SK-N-SH (cell line): Measurements from ENCODE around the gene GTPBP10. TPM values are rescaled to one million over a fixed set of nuclear protein-coding genes. Genes with fewer than 3 reads are reported as not detected.

ENCODE experiments used
- CTCF ChIA-PET: fragments of 300-600, 350-600 bp; formaldehyde crosslinking; extraction: SDS; loops from one replicate; lab custom pipeline; 2021; lab: Yijun Ruan, JAX
- POLR2A ChIA-PET: fragments of 350-600 bp; sonication (Branson Sonifier 250); formaldehyde crosslinking; extraction: SDS; loops from one replicate; lab custom pipeline; 2020; ENCODE audit warnings: antibody characterized with exemption, inconsistent platforms; lab: Yijun Ruan, JAX
- DNase-seq: peaks from one replicate; pipeline ENCODE4 v3.0.0; 2012
- H2AFZ ChIP-seq: fragments of 200-600 bp; sonication (generic); 2 replicates; pipeline ENCODE4 v1.8.1; 2016; ENCODE audit warnings: antibody characterized with exemption, mild to moderate bottlenecking, low read depth
- H3F3A ChIP-seq: fragments of 200-600 bp; sonication (generic); replicated peaks from 2 replicates; pipeline ENCODE3; 2016; ENCODE audit warnings: antibody characterized with exemption, mild to moderate bottlenecking; ENCODE audit not compliant: insufficient read depth
- H3K27ac ChIP-seq, 2 experiments: fragments of 200-500 bp in 1 of 2; fragments of 200-600 bp in 1 of 2; sonication (Bioruptor generic) in 1 of 2; sonication (generic), shearing (Covaris generic) in 1 of 2; 2 replicates each; pipeline versions ENCODE4 v1.5.1 to v1.6.1; 2014 to 2016; ENCODE audit warnings: low read depth in 2 of 2, inconsistent platforms in 1 of 2, low read length in 1 of 2, mild to moderate bottlenecking in 1 of 2, mixed read lengths in 1 of 2
- H3K27me3 ChIP-seq: fragments of 200-600 bp; sonication (generic), shearing (Covaris generic); 2 replicates; pipeline ENCODE4 v1.6.1; 2016; ENCODE audit warnings: mixed run types; ENCODE audit not compliant: insufficient read depth
- H3K36me3 ChIP-seq, 2 experiments: fragments of 200-500 bp in 1 of 2; fragments of 200-600 bp in 1 of 2; sonication (Bioruptor generic) in 1 of 2; sonication (generic) in 1 of 2; replicated peaks in 1 of 2; 2 replicates each; pipeline versions ENCODE3 to v1.5.1; 2014 to 2016; ENCODE audit warnings: low read length in 1 of 2, mild to moderate bottlenecking in 1 of 2; ENCODE audit not compliant: insufficient read depth in 2 of 2, control insufficient read depth in 1 of 2
- H3K4me1 ChIP-seq, 2 experiments: fragments of 200-500 bp in 1 of 2; fragments of 200-600 bp in 1 of 2; sonication (Bioruptor generic) in 1 of 2; sonication (generic), shearing (Covaris generic) in 1 of 2; 2 replicates each; pipeline versions ENCODE4 v1.5.1 to v1.6.1; 2014 to 2016; ENCODE audit warnings: low read depth in 1 of 2, low read length in 1 of 2, mixed run types in 1 of 2; ENCODE audit not compliant: insufficient read depth in 2 of 2, control insufficient read depth in 1 of 2
- H3K4me2 ChIP-seq: fragments of 200-600 bp; sonication (generic), shearing (Covaris generic); 2 replicates; pipeline ENCODE4 v1.6.1; 2017; ENCODE audit warnings: mixed run types
- H3K4me3 ChIP-seq, 2 experiments: fragments of 200-500 bp in 1 of 2; fragments of 200-600 bp in 1 of 2; sonication (Bioruptor generic) in 1 of 2; sonication (generic), shearing (Covaris generic) in 1 of 2; 2 replicates each; pipeline versions ENCODE4 v1.5.1 to v1.8.1; 2014 to 2016; ENCODE audit warnings: low read depth in 2 of 2, inconsistent platforms in 1 of 2, low read length in 1 of 2, mild to moderate bottlenecking in 1 of 2, mixed read lengths in 1 of 2, moderate library complexity in 1 of 2
- H3K79me2 ChIP-seq: fragments of 200-600 bp; sonication (generic); 2 replicates; pipeline ENCODE4 v1.8.1; 2017; ENCODE audit warnings: mild to moderate bottlenecking; ENCODE audit not compliant: insufficient read depth
- H3K9ac ChIP-seq: fragments of 200-600 bp; sonication (generic); 2 replicates; pipeline ENCODE4 v1.6.1; 2017; ENCODE audit warnings: mixed run types
- H3K9me2 ChIP-seq: fragments of 200-600 bp; sonication (generic); 2 replicates; pipeline ENCODE4 v1.6.1; 2017; ENCODE audit warnings: mixed run types
- H3K9me3 ChIP-seq: fragments of 200-600 bp; sonication (generic); 2 replicates; pipeline ENCODE4 v1.6.1; 2017; ENCODE audit warnings: mixed run types, mild to moderate bottlenecking, moderate library complexity
- H4K20me1 ChIP-seq: fragments of 200-600 bp; sonication (generic); 2 replicates; pipeline ENCODE4 v1.6.1; 2017; ENCODE audit warnings: mild to moderate bottlenecking, mixed run types; ENCODE audit not compliant: insufficient read depth
- ELF1 ChIP-seq: IDR thresholded peaks from 2 replicates; pipeline ENCODE4 v1.4.0; 2012
- EP300 ChIP-seq, 2 experiments: IDR thresholded peaks; 2 replicates each; pipeline versions ENCODE4 v1.4.0 to v1.6.1; 2012; ENCODE audit warnings: borderline replicate concordance in 1 of 2, low read depth in 1 of 2, low read length in 1 of 2
- FOSL2 ChIP-seq: IDR thresholded peaks from 2 replicates; pipeline ENCODE4 v1.4.0; 2012; ENCODE audit warnings: low read depth, mild to moderate bottlenecking, moderate library complexity, borderline replicate concordance
- GABPA ChIP-seq: IDR thresholded peaks from 2 replicates; pipeline ENCODE4 v1.4.0; 2012; ENCODE audit warnings: low read depth, mild to moderate bottlenecking
- MEF2A ChIP-seq: IDR thresholded peaks from 2 replicates; pipeline ENCODE4 v1.4.0; 2012; ENCODE audit warnings: low read depth, borderline replicate concordance
- MXI1 ChIP-seq: IDR thresholded peaks from 2 replicates; pipeline ENCODE4 v1.6.1; 2012; ENCODE audit warnings: mild to moderate bottlenecking, low read depth, low read length, improper control_type of control experiment
- NFIC ChIP-seq: IDR thresholded peaks from 2 replicates; pipeline ENCODE4 v1.4.0; 2012; ENCODE audit warnings: borderline replicate concordance
- RAD21 ChIP-seq: IDR thresholded peaks from 2 replicates; pipeline ENCODE4 v1.6.1; 2012; ENCODE audit warnings: mild to moderate bottlenecking, low read length
- RXRA ChIP-seq: IDR thresholded peaks from 2 replicates; pipeline ENCODE4 v1.4.0; 2012; ENCODE audit warnings: low read depth, mild to moderate bottlenecking, borderline replicate concordance
- SIN3A ChIP-seq: IDR thresholded peaks from 2 replicates; pipeline ENCODE4 v1.6.1; 2012; ENCODE audit warnings: low read depth, mild to moderate bottlenecking, low read length, moderate library complexity, borderline replicate concordance
- TAF1 ChIP-seq: IDR thresholded peaks from 2 replicates; pipeline ENCODE4 v1.6.1; 2012; ENCODE audit warnings: low read depth, mild to moderate bottlenecking, low read length, moderate library complexity, borderline replicate concordance
- TEAD4 ChIP-seq: IDR thresholded peaks from 2 replicates; pipeline ENCODE4 v1.4.0; 2012; ENCODE audit warnings: mild to moderate bottlenecking, borderline replicate concordance; ENCODE audit not compliant: insufficient read depth
- WGBS: methylation state at CpG from one replicate; pipeline ENCODE4 v1.1.6; 2017; ENCODE audit warnings: low lambda C conversion rate; 5-methylcytosine and 5-hydroxymethylcytosine counted together
- polyA plus RNA-seq, 3 experiments: library from polyadenylated mRNA; depleted of rRNA; stranded (reverse); fragments of >200 nt; gene quantifications; 2 replicates each; pipeline ENCODE4 v1.2.3, GENCODE V29; 2012
- TF ChIP-seq, protein P1 (sequence below): fragments of 150-350 bp; IDR thresholded peaks from 2 replicates; pipeline ENCODE4 v1.6.1; 2016; ENCODE audit warnings: mild to moderate bottlenecking, low read depth, low read length
- TF ChIP-seq, protein P2 (sequence below): IDR thresholded peaks from 2 replicates; pipeline ENCODE4 v1.4.0; 2012; ENCODE audit warnings: low read depth, borderline replicate concordance
- TF ChIP-seq, protein P3 (sequence below): fragments of 150-350 bp; IDR thresholded peaks from 2 replicates; pipeline ENCODE4 v1.6.1; 2017; ENCODE audit warnings: antibody characterized with exemption, low read length, low read depth, borderline replicate concordance
- TF ChIP-seq, protein P4 (sequence below): IDR thresholded peaks from 2 replicates; pipeline ENCODE4; 2012

GTPBP10 gene
- polyA plus RNA-seq, 1 of the 3 experiments (the other 2 are of a cell fraction) = 8.5 TPM

DNA sequence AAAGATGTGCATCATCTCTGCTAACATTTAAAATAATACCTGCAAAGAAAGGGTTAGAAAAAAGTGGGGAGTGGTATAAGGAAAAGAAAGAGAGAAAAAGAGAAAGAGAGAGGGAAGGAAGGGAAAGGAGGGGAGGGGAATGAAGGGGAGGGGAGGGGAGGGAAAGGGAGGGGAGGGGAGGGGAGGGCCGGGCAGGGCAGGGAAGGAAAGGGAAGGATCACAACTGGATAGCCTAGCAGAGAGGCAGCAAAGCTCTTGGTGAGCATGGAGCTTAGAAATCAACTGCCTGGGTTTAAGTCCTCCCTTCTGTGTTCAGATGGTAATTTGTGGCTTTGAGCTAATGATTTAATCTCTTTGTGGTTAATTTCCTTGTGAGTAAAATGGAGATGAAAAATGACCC lies 20.0 kb upstream of the GTPBP10 start:
- Histone ChIP-seq H3K27ac (no peak overlapping the region), H3K4me1 (no peaks in the 10 kb centered on the region), H3K4me2 (no peak overlapping the region), H3K9ac (no peak overlapping the region), H4K20me1 (no peaks in the 10 kb centered on the region), H3K27me3 (no peaks in the 10 kb centered on the region; the same call in 1 of the 2 replicates), H3K9me3 (no peaks in the 10 kb centered on the region), H3K9me2 (no peaks in the 10 kb centered on the region), H3K4me3 (no peak overlapping the region), H3K79me2 (no peaks in the 10 kb centered on the region), H3K36me3 (no peaks in the 10 kb centered on the region), H2AFZ (no peak overlapping the region), H3F3A (no peaks in the 10 kb centered on the region)
- WGBS = 0% methylated on average over 1 of the region's 1 CpG
- POLR2A ChIA-PET = no interaction called here
- TF ChIP-seq, protein P1, sequence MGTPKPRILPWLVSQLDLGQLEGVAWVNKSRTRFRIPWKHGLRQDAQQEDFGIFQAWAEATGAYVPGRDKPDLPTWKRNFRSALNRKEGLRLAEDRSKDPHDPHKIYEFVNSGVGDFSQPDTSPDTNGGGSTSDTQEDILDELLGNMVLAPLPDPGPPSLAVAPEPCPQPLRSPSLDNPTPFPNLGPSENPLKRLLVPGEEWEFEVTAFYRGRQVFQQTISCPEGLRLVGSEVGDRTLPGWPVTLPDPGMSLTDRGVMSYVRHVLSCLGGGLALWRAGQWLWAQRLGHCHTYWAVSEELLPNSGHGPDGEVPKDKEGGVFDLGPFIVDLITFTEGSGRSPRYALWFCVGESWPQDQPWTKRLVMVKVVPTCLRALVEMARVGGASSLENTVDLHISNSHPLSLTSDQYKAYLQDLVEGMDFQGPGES = no peak
- TF ChIP-seq EP300 (IDR thresholded peaks at IDR 0.05; ENCODE audit: borderline replicate concordance in 1 of 2, low read depth in 1 of 2, low read length in 1 of 2) (no peak), MEF2A (no peak), TEAD4 (no peak), ELF1 (no peak), FOSL2 (no peak), NFIC (no peak), GABPA (no peak), TAF1 (no peak), RAD21 (no peak), RXRA (no peak), MXI1 (no peak), SIN3A (no peak)
- TF ChIP-seq, protein P2, sequence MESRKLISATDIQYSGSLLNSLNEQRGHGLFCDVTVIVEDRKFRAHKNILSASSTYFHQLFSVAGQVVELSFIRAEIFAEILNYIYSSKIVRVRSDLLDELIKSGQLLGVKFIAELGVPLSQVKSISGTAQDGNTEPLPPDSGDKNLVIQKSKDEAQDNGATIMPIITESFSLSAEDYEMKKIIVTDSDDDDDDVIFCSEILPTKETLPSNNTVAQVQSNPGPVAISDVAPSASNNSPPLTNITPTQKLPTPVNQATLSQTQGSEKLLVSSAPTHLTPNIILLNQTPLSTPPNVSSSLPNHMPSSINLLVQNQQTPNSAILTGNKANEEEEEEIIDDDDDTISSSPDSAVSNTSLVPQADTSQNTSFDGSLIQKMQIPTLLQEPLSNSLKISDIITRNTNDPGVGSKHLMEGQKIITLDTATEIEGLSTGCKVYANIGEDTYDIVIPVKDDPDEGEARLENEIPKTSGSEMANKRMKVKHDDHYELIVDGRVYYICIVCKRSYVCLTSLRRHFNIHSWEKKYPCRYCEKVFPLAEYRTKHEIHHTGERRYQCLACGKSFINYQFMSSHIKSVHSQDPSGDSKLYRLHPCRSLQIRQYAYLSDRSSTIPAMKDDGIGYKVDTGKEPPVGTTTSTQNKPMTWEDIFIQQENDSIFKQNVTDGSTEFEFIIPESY = no peak
- TF ChIP-seq, protein P3, sequence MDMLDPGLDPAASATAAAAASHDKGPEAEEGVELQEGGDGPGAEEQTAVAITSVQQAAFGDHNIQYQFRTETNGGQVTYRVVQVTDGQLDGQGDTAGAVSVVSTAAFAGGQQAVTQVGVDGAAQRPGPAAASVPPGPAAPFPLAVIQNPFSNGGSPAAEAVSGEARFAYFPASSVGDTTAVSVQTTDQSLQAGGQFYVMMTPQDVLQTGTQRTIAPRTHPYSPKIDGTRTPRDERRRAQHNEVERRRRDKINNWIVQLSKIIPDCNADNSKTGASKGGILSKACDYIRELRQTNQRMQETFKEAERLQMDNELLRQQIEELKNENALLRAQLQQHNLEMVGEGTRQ = no peak
- TF ChIP-seq, protein P4, sequence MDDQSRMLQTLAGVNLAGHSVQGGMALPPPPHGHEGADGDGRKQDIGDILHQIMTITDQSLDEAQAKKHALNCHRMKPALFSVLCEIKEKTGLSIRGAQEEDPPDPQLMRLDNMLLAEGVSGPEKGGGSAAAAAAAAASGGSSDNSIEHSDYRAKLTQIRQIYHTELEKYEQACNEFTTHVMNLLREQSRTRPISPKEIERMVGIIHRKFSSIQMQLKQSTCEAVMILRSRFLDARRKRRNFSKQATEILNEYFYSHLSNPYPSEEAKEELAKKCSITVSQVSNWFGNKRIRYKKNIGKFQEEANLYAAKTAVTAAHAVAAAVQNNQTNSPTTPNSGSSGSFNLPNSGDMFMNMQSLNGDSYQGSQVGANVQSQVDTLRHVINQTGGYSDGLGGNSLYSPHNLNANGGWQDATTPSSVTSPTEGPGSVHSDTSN = no peak
- no peak for DNase-seq
- CTCF ChIA-PET = interaction anchor here (1.3 kb wide), 1 partner anchor 13 kb away, joined by 3 read pairs; no protein-coding TSS in a partner anchor
